Lower leg skin (tissue), 4 donors: Measurements from ENCODE around the gene RAB29. TPM values are rescaled to one million over a fixed set of nuclear protein-coding genes. Genes with fewer than 3 reads are reported as not detected.

Experiments
- DNase-seq, 2 donors: peaks; one replicate each; pipeline ENCODE4 v3.0.0-alpha.2; 2019; ENCODE audit warnings: low spot score in 2 of 2
- H3K4me3 ChIP-seq: fragments of 200-600 bp; sonication (generic); 2 replicates; pipeline ENCODE4 v1.5.1; 2017; ENCODE audit warnings: mild to moderate bottlenecking, low read depth; ENCODE audit not compliant: poor library complexity, severe bottlenecking
- CTCF ChIP-seq, 3 donors: fragments of 450-650 bp; IDR thresholded peaks; one replicate each; pipeline ENCODE4 v1.5.1; 2016; ENCODE audit warnings: antibody characterized with exemption in 3 of 3, mild to moderate bottlenecking in 3 of 3, moderate library complexity in 2 of 3
- POLR2A ChIP-seq, 2 donors: fragments of 450-650 bp; IDR thresholded peaks; one replicate each; pipeline ENCODE4 v1.6.1; 2016 to 2017; ENCODE audit warnings: antibody characterized with exemption in 2 of 2, mild to moderate bottlenecking in 1 of 2, moderate library complexity in 1 of 2
- WGBS, 2 donors: methylation state at CpG; one replicate each; pipeline ENCODE4 v1.1.5; 2018; 5-methylcytosine and 5-hydroxymethylcytosine counted together
- intact Hi-C: fragments of 100-400 bp; cut with DNase I; formaldehyde crosslinking; loops from one replicate; pipeline ENCODE4 v1.15.0; 2023; ENCODE audit warnings: low total_unique reads
- total RNA-seq, 4 donors: library from RNA; depleted of rRNA; stranded (reverse); fragments of >200 nt; gene quantifications; one replicate each; pipeline ENCODE4 v1.1.0, GENCODE V29; 2016

RAB29 gene
- total RNA-seq, 4 donors from 2014 or later: 5.3 to 11.5 (median 9.8) TPM

GRCh38 chr1:205800981-205801703, 25.9 kb upstream of the RAB29 start:
- intact Hi-C loops: no loop called here
- DNase-seq: no peak
- TF ChIP-seq POLR2A (IDR thresholded peaks at IDR 0.05) (no peak), CTCF (IDR thresholded peaks at IDR 0.05) (no peak)
- 81% methylated on average over 7 of the region's 7 CpGs for WGBS, 2 donors
- H3K4me3 ChIP-seq: no peak overlapping the region

GRCh38 chr1:205800427-205800826, 25.1 kb upstream of the RAB29 start:
- intact Hi-C loops: no loop called here

GRCh38 chr1:205798577-205798976, 23.3 kb upstream of the RAB29 start:
- 50 to 56% methylated on average over 5 of the region's 5 CpGs for WGBS, 2 donors
- no peak for TF ChIP-seq CTCF (IDR thresholded peaks at IDR 0.05)
- no peak for TF ChIP-seq POLR2A (IDR thresholded peaks at IDR 0.05)
- intact Hi-C loops: no loop called here
- DNase-seq: no peak
- no peak overlapping the region for H3K4me3 ChIP-seq

More at GRCh38 chr1:205800427-205800826, 25.1 kb upstream of the RAB29 start:
- no peak overlapping the region for H3K4me3 ChIP-seq
- no peak for DNase-seq
- TF ChIP-seq POLR2A (IDR thresholded peaks at IDR 0.05) (no peak), CTCF (IDR thresholded peaks at IDR 0.05) (no peak)
- 83 to 89% methylated on average over 7 of the region's 7 CpGs for WGBS, 2 donors

GRCh38 chr1:205797168-205797567, 21.9 kb upstream of the RAB29 start:
- TF ChIP-seq CTCF (IDR thresholded peaks at IDR 0.05): no peak
- TF ChIP-seq POLR2A (IDR thresholded peaks at IDR 0.05): no peak
- intact Hi-C loops: no loop called here
- DNase-seq: no peak
- WGBS, 2 donors: 93 to 100% methylated on average over 2 of the region's 2 CpGs
- no peak overlapping the region for H3K4me3 ChIP-seq

GRCh38 chr1:205794011-205794730, 18.9 kb upstream of the RAB29 start:
- WGBS, 2 donors: 72 to 73% methylated on average over 5 of the region's 5 CpGs
- no peak overlapping the region for H3K4me3 ChIP-seq
- intact Hi-C loops: loop anchor here (5.0 kb wide), 1 partner anchor 183 kb away; no protein-coding TSS in a partner anchor
- TF ChIP-seq POLR2A (IDR thresholded peaks at IDR 0.05) (no peak), CTCF (IDR thresholded peaks at IDR 0.05) (no peak)
- DNase-seq: no peak
